Stimulated activated CD4-positive, alpha-beta T cell treated with anti-CD3 and anti-CD28 coated beads, Interleukin-1b, Interleukin-23, amount 100 ng/mL, for 4 hours (primary cell): ENCODE results near the gene TTC28.
"Not testable (repeated sequence)": the region's sequence is repeated elsewhere in the genome, so short reads cannot be mapped to it uniquely, and the experiment has no call there.

Experiments used
- DNase-seq, 2 donors: peaks; one replicate each; pipeline ENCODE4 v3.0.0-alpha.2; 2020; ENCODE audit warnings: low read depth in 2 of 2

TTC28 gene

DNA sequence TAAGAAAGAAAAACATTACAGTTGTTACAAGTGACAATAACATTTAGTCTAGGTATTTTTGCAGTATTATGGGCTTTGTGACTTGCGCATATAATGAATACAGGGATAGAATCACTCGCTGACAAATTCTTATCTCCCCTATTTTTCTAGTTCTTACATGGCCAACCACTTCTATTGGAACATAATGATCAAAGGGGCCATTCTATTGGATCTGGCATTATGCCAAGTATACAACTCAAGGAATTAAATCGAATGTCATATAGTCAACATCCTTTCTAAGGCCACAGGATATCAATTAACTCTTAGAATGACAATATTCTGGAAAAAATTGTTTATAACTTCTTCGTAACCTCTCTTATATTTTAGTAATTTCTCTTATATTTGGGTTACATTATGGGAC lies 272.0 kb downstream of the TTC28 start:
- DNase-seq, result no peak

DNA sequence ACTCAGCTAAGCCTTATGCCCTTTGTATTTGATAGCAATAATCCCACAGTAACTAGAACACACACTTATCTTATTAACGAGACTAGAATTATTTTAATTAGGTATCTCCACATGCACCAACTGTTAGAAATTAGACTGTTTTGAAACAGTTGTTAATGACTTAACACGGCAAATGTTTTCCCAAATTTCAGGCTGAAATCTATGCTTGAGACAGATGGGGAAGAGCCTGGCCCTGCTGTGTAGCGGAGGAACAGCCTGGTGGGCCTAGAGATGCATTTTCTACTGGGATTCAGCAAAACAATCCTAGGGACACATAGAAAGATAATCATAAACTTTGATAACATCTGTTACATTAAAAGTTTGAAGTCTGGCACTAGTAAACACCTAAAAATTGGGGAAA lies 273.4 kb downstream of the TTC28 start:
- no peak for DNase-seq

DNA sequence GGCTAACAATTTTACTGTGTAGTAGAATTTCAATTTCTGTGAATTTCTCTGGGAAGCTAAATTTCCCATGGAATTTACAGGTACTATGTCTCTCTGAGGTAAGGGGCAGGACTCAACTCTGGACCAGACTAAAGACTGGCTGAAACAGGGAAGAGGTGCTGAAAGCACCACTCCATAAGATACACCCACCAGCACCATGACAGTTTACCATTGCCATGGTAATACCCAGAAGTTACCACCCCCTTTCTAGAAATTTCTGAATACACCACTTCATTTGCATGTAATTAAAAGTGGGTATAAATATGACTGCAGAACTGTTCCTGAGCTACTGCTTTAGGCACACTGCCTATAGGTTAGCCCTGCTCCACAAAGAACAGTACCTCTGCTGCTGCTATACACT lies 274.1 kb downstream of the TTC28 start:
- no peak for DNase-seq

DNA sequence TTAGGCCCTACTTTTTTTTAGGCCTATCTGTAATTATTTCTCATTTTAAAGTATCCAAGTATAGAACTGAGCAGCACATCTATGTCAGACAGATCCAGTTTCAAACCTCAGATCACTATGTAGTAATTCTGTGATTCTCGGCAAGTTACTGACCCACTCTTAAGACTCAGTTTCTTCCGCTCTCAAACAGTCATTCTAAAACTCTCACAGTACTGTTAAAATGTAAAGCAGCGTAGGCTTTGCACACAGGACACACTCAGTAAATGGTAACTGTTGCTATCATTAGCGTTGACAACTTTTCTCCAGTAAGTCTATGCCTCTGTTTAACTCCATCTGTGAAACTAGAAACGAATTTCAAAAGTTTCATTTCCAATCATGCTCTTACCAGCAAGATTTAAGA lies 277.1 kb downstream of the TTC28 start:
- DNase-seq, result no peak

DNA sequence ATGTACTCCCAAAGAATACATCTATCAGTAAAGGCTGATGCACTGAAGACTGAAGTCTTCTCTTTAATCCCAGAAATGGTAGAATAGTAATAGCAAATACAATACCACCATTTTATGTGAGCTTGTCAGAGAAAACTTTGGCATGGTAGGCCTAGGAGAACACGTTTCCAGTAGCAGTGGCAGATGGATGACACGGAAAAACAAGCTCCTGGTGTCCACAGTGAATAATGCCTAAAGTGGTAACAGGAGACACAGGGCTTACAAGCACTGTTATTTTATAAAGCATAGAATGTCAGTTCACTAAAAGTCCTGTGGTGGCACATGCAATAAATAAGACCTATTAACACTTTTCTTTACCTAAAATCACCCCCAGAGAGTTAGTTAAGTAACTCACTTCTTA lies 277.6 kb downstream of the TTC28 start:
- no peak for DNase-seq

DNA sequence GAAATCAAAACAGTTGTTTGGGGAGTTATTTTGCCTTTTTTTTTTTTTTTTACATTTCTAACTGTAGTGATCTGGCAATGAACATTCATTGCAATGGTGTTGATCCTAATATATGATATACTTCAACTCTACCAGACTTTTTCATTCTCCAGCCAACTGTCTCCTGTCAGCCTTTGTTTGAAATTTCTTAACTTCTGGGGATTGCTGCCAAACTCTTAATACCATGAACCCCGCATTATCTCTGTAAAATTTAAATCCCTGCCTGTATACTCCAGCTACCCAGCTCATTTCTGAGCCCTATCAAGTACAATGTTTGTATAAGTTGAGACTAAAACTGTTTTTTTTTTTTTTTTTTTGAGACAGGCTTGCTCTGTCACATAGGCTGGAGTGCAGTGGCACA lies 280.7 kb downstream of the TTC28 start:
- DNase-seq, result no peak

DNA sequence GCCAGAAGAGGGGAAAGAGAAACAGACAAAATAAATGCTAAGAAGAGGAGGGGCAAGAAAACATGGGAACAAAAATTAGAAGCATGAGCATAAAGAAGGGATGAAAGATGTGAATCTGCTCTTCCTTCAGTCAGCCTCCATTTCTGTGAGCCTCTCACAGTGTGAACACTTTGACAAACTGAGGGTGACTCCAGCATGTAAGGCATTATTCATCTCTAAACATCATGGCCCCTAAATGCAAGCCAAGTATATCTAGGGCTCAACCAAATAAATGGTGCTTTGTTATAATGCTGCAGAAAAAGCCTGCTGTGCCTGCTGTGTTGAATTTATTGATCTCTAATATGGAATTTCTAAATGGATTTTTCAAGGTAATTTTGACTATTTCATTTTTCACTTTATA lies 281.3 kb downstream of the TTC28 start:
- no peak for DNase-seq

DNA sequence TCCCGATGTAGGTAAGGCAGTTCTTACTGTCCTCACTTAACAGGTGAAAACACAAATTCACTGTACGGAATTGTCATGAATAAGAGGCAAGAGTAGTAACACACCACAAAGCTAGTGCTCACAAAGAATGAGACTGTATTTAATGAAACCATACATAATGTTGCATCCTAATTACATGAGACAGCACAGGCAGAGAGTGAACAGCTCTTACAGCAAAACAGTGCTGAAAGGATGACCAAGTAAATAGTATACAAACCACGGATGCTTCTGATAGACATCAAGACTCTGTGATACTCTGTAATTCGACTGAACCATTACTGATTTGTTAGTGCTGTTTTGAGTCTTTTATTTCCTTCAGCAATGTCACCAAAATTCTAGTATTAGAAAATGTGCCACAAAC lies 282.3 kb downstream of the TTC28 start:
- no peak for DNase-seq

DNA sequence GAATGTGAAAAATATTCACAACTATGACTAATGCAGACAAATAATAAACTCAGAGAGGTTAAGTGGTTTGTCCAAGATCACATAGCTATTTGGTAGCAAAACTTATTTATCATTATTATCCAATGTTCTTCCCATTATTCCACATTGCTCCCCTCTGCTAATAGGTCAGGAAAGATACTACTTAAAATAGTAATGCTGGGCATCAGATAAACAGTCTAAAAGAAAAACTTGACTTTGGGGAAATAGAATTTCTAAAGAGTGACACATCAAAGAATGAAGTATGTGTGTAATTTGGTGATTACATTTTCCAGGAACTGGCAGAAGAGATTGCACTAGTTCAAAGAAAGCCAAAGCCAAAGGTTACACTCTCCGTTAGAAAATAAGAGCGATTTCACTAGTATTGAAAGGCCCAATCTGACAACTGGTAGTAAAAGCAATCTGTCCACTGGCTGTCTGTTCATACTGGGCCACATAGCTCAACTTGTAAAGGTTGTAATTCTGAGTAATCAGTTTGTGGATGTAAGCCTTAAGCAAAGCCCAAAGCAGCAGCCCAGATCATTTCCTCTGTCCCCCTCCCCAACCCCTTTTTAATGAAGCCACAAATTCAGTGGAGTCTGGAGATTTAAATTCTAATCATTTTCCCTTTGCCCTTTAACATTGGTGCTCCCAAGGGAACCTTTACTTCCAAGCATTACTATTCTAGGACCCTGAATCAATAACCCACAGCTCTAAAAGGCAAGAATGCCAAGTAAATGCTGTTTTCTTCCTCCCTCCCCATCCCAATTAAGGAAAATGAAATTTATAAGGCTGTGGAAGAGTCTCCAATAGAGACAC lies 283.5 kb downstream of the TTC28 start:
- no peak for DNase-seq

DNA sequence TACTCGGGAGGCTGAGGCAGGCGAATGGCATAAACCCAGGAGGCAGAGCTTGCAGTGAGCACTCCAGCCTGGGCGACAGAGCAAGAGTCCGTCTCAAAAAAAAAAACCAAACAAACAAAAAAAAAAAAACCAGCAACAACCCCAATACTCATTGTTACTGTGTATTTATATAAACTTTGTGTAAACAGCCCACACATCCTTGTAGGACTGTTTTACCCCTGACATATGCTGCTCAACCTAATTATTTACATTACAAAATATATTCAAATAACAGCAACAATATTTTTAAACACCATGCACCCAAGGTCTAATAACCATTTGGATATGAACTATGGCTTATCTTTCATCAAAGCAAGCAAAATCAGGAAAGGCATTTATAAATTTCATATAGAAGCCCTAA lies 284.1 kb downstream of the TTC28 start:
- no peak for DNase-seq

DNA sequence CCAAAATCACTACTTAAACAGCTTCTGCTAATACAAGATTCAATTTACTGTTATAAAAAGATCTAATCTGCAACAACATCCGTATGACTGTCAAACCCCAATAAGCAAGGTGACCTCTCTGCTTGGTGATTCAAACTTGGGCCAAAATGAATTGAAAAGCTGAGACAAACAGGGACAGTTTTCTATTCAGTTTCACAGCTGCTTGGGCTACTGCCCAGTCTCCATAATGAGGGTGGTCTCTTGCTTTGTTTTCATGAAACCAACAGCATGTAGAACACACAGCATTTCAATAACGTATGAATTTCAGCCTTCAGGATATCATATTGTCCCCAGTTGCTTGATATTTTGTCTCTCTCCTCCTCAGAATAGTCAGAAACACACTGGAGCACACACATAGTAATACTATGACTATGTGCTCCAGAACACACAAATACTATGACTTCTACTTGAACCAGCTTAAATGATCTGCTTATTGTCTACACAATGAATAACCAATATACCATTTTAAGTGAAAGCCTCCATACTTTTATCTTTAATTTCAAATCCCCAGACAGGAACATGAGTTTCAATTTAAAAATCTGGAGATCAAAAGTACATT lies 285.0 kb downstream of the TTC28 start:
- DNase-seq, result no peak

DNA sequence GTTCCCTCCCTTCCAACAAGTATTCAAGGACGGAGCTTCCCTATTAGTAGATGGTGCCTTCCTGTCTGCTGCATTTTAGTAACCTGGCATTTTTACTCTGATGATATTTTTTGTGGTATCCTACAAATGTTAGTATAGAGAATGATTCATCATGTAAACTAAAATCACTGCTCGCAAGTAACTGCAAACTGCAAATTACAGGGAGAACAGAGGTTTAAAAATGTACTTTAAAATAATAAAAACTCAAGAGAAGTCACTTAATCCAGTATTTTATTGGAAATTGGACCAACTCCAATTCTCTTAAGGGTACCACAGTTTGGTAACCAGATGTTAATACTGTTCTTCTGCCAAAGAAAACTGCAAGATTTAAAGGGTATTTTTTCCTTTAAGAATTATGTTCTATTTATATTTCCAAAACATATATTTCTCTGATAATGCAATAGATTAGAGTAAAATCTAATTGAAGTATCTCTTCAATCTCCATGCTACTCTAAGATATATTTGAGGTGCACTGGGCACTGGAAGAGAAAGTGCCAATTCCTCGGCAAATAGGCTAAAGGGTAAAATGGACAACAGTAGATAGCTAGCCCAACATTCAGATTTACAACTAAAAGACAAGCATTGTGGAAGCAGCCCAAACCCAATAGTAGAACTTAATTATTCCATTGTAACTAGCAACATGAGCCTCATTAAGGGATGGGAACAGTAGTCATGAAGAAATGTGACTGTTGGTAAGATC lies 298.0 kb downstream of the TTC28 start:
- no peak for DNase-seq

DNA sequence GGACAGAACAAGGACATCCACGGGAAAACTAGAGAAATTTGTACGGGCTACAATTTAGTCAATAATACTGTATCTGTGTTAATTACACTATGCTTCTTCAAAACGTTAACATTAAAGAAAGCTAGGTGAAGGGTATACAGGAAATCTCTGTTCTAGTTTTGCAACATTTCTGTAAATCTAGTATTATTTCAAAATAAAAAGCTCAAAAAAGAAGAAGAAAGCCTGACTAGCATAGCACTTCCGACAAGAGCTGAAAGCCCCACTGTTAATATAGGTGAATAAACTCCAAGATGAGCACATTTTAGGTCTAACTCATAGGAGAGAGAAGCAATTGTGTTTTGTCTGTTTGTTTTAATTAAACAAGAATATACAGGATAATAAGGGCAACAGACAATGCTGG lies 299.7 kb downstream of the TTC28 start:
- DNase-seq, result no peak

DNA sequence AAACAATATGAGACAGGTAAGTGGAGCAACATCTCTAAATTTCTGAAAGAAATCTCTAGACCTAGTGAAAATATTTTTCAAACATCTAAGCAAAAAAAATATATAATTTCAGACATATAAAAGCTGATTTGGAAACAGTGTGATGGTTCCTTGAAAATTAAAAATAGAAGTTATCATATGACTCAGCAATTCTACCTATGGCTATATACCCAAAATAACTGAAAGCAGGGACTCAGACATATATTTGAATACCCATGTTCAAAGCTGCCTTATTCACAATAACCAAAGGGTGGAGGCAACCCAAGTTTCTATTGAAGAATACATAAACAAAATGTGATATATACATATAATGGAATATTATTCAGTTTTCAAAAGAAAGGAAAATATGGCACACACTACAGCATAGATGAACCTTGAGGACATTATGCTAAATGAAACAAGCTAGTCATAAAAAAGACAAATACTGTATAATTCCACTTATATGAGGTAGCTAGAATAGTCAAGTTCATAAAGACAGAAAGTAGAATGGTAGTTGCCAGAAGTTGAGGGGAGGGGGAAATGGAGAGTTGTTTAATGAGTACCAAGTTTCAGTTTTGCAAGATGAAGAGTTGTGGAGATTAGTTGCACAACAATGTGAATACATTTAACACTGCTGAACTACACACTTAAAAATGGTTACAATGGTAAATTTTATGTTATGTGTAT lies 300.4 kb downstream of the TTC28 start:
- no peak for DNase-seq

DNA sequence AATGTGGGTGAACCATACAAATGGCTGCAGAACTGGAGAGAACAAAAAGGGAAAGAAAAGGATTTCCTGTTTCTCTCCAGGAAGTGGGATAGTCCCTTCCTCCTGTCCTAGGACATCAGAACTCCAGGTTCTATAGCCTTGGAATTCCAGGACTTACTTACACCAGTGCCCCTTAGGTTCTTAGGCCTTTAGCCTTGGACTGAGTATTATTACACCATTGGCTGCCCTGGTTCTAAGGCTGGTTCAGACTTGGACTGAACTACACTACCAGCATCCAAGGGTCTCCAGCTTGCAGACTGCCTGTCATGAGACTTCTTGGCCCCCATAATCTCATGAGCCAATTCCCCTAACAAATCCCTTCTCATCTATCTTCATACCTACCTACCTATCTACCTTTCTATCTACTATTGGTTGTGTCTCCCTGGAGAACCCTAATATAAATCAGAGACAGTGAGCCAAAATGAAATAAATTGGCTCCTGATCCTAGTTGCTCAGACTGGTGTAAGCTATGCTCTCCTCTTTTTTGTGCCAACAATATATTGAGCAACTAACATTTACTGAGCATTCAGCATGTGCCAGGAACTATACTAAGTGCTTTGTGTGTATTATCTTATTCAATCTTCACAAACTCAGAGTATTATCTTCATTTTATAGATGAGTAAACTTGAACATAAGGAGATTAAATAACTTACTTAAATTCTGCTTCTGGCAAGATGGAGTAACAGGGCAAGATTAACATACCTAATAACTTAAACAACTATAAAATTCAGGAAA lies 303.7 kb downstream of the TTC28 start:
- DNase-seq, result no peak

DNA sequence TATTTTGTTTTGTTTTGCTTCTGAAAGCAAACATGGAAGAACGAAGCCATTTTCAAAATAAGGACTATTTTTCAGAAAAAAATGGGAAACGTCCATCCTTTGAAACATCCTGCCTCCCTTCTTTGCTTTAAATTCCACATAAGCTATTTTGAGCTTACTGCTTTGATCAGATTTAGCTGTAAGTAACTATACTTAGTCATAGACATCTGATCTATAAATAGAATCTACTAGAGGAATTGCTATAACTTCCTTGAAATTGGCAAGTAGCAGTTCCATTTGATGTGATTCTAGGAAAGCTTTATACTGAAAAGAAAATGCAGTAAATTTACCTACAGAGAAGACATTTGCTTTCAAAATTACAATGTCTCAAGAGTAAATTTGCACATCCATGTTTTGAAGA lies 305.8 kb downstream of the TTC28 start:
- DNase-seq, result no peak

DNA sequence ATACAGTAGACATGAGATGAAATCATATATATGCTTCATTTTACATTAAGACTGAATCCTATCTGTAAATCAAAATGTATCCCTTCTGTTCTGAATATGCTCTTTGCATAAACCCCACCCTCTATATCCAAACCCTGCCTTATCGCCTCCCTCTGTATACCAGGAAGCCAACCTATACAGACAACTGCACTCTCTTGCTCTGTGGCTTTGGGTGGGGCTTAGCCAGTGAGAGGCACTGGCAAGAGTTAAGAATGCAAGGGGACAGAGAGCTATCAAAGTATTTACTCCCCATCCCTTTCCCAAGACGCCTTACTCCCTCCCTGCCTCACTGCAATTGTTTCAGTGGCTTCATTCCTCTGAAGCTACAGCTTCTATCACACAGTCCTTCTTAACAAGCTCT lies 309.8 kb downstream of the TTC28 start:
- DNase-seq, result no peak

DNA sequence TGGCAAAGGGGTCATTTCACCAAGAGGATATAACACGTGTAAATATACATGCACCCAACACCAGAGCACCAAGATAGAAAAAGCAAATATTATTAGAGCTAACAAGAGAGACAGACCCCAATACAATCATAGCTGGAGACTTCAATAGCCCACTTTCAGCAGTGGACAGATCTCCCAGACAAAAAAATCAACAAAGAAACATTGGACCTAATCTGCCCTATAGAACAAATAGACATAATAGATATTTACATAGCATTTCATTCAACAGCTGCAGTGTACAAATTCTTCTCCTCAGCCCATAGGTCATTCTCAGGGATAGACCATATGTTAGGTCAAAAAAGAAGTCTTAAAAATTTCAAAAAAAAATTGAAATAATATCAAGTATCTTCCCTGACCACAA lies 312.8 kb downstream of the TTC28 start:
- no peak for DNase-seq

DNA sequence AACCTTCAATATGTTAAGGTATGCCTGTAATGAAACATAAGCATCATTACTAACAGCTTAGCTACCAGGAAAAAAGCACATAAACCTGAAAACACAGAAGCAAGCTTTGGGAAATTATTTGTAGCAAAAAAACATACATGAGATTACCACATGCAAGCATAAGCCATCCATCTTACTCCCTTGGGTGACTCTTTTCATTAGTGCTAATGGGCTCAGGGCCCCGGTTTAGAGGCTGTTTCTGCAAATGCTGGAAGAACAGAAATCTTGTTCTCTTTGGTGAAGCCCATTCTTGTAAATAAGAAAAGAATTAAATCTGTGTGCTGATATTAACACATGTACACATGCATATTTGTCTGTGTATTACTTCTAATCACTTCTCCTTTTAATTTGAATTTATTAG lies 314.3 kb downstream of the TTC28 start:
- DNase-seq, result no peak

DNA sequence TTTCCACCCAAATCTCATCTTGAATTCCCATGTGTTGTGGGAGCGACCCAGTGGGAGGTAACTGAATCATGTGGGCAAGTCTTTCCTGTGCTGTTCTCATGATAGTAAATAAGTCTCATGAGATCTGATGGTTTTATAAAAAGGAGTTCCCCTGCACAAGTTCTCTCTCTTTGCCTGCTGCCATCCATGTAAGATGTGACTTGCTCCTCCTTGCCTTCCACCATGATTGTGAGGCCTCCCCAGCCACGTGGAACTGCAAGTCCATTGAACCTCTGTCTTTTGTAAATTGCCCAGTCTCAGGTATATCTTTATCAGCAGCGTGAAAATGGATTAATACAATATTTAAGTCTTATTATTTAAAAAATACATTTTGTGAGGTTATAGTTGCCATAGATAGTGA lies 315.5 kb downstream of the TTC28 start:
- not testable (repeated sequence) for DNase-seq

DNA sequence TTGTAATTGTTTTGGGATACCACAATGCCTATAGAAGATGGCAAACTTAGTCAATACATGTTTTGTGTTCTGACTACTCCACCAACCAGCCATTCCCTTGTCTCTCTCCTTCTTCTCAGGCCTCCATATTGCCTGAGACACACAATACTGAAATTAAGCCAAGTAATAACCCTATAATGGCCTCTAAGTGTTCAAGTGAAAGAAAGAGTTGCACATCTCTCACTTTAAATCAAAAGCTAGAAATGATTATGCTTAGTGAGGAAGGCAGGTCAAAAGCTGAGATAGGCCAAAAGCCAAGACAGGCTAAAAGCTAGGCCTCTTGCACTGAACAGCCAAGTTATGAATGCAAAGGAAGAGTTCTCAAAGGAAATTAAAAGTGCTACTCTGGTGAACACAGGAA lies 318.7 kb downstream of the TTC28 start:
- DNase-seq, result no peak

DNA sequence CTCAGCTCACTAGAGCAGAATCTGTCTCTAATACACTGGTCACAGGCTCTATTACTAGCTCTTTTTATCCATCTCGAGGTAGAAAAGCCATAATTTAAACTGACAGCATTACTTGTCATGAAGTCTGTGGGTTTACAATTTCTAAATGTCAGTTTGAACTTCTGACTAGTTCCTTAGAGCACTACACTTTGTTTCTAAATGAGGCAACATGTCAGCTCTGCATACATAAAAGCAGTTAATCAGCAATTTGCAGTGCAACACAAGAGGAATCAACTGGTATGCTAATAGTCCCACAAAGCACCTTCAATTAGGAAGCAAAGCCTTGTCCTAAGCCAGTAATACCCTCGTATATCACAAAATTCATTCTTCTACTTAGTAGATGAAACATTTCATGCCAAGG lies 321.3 kb downstream of the TTC28 start:
- no peak for DNase-seq
